Ovary (tissue), 9 donors: ENCODE results near the gene TNS1. TPM values are rescaled to one million over a fixed set of nuclear protein-coding genes. Genes with fewer than 3 reads are reported as not detected.

Experiments
- DNase-seq, 5 donors: peaks; one replicate each; pipeline ENCODE4 v3.0.0-alpha.2; 2019 to 2020
- H3K27ac ChIP-seq, 2 donors: fragments of 200-600 bp; one replicate each; pipeline versions ENCODE4 v1.5.1 to v1.8.0; 2019 to 2022
- H3K27me3 ChIP-seq: fragments of 200-600 bp; one replicate; pipeline ENCODE4 v1.8.0; 2022
- H3K36me3 ChIP-seq: fragments of 200-600 bp; sonication (generic); one replicate; pipeline ENCODE4 v1.5.1; 2019
- H3K4me1 ChIP-seq: one replicate; pipeline ENCODE4 v1.8.1; 2013; ENCODE audit warnings: mild to moderate bottlenecking, moderate library complexity; ENCODE audit not compliant: insufficient read depth
- H3K4me3 ChIP-seq: fragments of 200-600 bp; sonication (generic); one replicate; pipeline ENCODE4 v1.5.1; 2017
- H3K9me3 ChIP-seq, 2 donors: fragments of 200-600 bp in 1 of 2; sonication (generic) in 1 of 2; one replicate each; pipeline versions ENCODE4 v1.5.1 to v1.8.1; 2013 to 2019; ENCODE audit warnings: mild to moderate bottlenecking in 1 of 2, moderate library complexity in 1 of 2
- CTCF ChIP-seq, 3 donors: fragments of 450-650 bp in 2 of 3; fragments of 200-600 bp in 1 of 3; IDR thresholded peaks; one replicate each; pipeline versions ENCODE4 v1.5.1 to v1.8.0; 2016 to 2022; ENCODE audit warnings: antibody characterized with exemption in 3 of 3, mild to moderate bottlenecking in 1 of 3
- EP300 ChIP-seq: sonication (generic); formaldehyde crosslinking; IDR thresholded peaks from one replicate; pipeline ENCODE4 v1.6.1; 2017; ENCODE audit warnings: antibody characterized with exemption
- POLR2A ChIP-seq: fragments of 450-650 bp; IDR thresholded peaks from one replicate; pipeline ENCODE4 v1.6.1; 2017; ENCODE audit warnings: antibody characterized with exemption, mild to moderate bottlenecking, moderate library complexity
- WGBS, 3 donors: extraction: QIAGEN DNeasy Blood & Tissue Kit in 1 of 3; methylation state at CpG; one replicate each; pipeline versions ENCODE4 v1.1.5 to v1.1.7; 2013 to 2017; 5-methylcytosine and 5-hydroxymethylcytosine counted together
- intact Hi-C, 4 donors: fragments of 100-400 bp; cut with DNase I; formaldehyde crosslinking; loops; one replicate each; pipeline versions ENCODE4 v1.11.0 to v1.15.1; 2022 to 2023
- polyA plus RNA-seq, 2 donors: library from polyadenylated mRNA; stranded (reverse); fragments of 200-250 nt in 1 of 2; fragments of 350-450 nt in 1 of 2; fragmentation: Illumina TruSeq in 1 of 2; extraction: RNeasy Lipid Tissue Mini Kit (QIAGEN cat#74804) in 1 of 2; gene quantifications; one replicate each; pipeline ENCODE4 v1.2.3, GENCODE V29; 2013 to 2014
- total RNA-seq, 7 donors: library from RNA; depleted of rRNA in 2 of 7; stranded (reverse); fragments of >200 nt in 2 of 7; fragmentation: NEBNext Ultra II Directional in 3 of 7; extraction: Animal tissue kit (Norgen Biotek cat#: 25700) in 3 of 7; gene quantifications; one replicate each; pipeline versions ENCODE4 v1.1.0 to v1.2.4, GENCODE V29; 2016 to 2023
- donor health status: DM: no; HTN: no; CAD: no; lungs with moderate emphysema.
- donor health status: DM: no; HTN: no; CAD: no.
- donor health status: Bipolar disorder and iron deficiency.
- donor health status: DM: yes; HTN: yes; CAD: no.
- donor health status: DM: no; HTN: no; CAD: no.
- donor health status: DM: yes; HTN: yes; CAD: no.

The TNS1 gene
- total and polyA plus RNA-seq, 9 donors = 140 to 568 (median 356) TPM

DNA sequence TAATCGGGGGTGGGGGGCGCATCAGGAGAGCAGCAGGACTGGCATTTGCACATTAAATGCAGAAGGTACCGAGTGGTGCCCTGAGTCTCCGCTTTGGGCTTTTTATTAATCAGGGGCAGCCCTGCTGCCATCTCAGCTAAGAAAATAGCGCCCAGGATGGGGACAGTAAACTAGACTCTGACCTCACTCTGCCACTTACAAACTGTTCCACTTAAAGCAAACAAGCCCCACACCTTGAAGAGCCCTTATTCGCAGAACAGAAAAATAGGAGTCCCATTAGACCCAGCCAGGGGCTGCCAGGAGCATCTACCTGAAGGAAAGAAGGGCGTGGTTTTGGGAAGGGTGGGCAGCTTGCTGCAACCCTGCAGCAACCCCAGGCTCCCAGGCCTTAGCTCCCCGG is 165.3 kb downstream of the TNS1 start:
- intact Hi-C loops = loop anchor here in 2 of 4 donors (5.0 to 10.0 kb wide), 2 partner anchors 35 to 1323 kb away; no protein-coding TSS in a partner anchor
- 87 to 91% (median 90%) methylated on average over 8 of the region's 8 CpGs for WGBS, 3 donors
- DNase-seq = no peak
- Histone ChIP-seq H3K27ac (no peak overlapping the region), H3K27me3 (no peaks in the 10 kb centered on the region), H3K4me1 (peaks cover 23% of the 10 kb centered on the region), H3K9me3 (no peaks in the 10 kb centered on the region), H3K4me3 (no peak overlapping the region), H3K36me3 (no peaks in the 10 kb centered on the region)
- TF ChIP-seq EP300 = no peak
- TF ChIP-seq CTCF (IDR thresholded peaks at IDR 0.05) = no peak
- no peak for TF ChIP-seq POLR2A

DNA sequence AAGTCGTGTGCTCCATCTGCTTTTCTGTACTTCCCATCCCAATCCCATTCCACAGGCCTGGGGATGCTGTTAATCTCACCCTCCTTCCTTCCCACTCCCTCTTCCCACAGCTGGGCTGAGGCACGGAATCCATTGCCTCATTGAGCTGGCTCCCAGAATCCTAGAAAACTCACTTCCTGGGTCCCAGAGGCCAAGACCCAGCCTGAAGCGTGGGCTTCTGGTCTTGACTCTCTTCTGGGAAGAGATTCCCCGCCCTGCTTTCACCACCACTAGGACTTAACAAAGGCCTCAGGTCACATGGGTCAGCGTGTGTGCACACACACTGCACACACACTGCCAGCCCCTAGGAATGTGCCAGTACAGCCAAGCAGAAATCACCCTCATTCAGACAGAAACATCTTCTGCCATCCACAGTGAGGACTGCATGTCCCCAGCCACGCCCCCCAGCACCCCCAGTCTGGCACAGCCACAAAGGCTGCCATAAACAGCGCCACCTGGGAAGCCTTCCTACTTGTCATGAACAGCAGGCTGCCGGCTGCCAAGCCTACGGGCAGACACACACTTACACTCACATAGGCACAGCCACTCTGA is 165.8 kb downstream of the TNS1 start:
- TF ChIP-seq POLR2A = no peak
- no peak for TF ChIP-seq CTCF (IDR thresholded peaks at IDR 0.05)
- no peak for TF ChIP-seq EP300
- intact Hi-C loops = loop anchor here in 2 of 4 donors (5.0 to 10.0 kb wide), 2 partner anchors 35 to 1322 kb away; no protein-coding TSS in a partner anchor
- peaks cover 23% of the 10 kb centered on the region for H3K4me1 ChIP-seq
- H3K4me3 ChIP-seq = no peak overlapping the region
- no peaks in the 10 kb centered on the region for H3K9me3 ChIP-seq
- peak in 3 of 5 donors; percentile 35 to 66 (median 62) for DNase-seq
- peak overlapping the region in 1 of 2 donors; percentile 8 for H3K27ac ChIP-seq
- H3K27me3 ChIP-seq = no peaks in the 10 kb centered on the region
- 54 to 71% (median 60%) methylated on average over 9 of the region's 9 CpGs for WGBS, 3 donors
- no peaks in the 10 kb centered on the region for H3K36me3 ChIP-seq

DNA sequence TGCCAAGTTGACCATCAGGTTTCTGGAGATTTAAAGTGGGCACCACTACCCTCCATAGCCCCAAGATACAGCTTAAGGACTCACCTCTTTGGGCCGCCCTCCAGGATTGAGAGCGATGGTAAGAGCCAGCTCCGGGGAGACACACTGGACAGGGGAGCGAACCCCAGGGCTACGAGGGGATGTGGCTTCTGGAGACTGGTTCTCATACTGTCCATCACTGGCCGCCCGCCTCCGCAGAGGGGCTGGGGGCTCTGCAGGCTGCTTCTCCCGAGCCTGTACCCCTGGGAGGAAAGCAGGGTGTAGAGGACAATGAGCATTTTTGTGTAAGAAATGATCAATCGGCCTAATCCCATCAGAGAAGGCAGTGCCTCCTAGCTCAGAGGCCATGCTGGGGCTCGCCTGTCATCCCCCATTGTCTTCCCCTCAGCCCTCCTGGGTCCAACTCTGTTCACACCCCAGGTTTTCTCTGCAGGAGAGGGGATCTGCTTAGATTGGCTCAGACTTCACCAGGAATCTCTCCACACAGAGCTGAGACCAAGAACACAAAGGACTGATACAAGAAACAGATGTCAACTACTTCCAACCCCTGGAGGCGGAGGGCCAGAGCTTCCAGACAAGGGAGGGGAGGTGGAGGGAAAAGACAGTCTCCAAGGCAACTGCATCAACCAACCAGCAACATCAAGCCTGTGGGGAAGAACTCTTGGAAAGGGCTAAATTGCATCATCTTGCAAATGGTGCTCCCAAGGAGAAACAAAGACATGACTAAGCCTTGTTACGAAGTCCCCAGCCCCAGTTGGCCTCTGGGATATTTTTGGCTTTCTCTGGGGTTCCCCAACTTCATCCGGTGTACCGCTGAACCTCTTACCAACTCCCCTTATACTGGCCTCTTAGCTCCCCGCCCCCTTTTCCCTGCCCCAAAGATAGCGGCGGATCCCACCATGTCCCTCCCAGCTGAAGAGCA is 166.6 kb downstream of the TNS1 start:
- no peak overlapping the region for H3K4me3 ChIP-seq
- TF ChIP-seq CTCF (IDR thresholded peaks at IDR 0.05) (no peak), EP300 (no peak), POLR2A (no peak)
- 74 to 84% (median 80%) methylated on average over 18 of the region's 18 CpGs for WGBS, 3 donors
- peak overlapping the region in 1 of 2 donors; percentile 8 for H3K27ac ChIP-seq
- H3K27me3 ChIP-seq = no peaks in the 10 kb centered on the region
- no peaks in the 10 kb centered on the region for H3K36me3 ChIP-seq
- H3K9me3 ChIP-seq = no peaks in the 10 kb centered on the region
- intact Hi-C loops = loop anchor here in 2 of 4 donors (5.0 to 10.0 kb wide), 2 partner anchors 34 to 1321 kb away; no protein-coding TSS in a partner anchor
- H3K4me1 ChIP-seq = peaks cover 15% of the 10 kb centered on the region
- DNase-seq = peak in 1 of 5 donors; percentile 79

DNA sequence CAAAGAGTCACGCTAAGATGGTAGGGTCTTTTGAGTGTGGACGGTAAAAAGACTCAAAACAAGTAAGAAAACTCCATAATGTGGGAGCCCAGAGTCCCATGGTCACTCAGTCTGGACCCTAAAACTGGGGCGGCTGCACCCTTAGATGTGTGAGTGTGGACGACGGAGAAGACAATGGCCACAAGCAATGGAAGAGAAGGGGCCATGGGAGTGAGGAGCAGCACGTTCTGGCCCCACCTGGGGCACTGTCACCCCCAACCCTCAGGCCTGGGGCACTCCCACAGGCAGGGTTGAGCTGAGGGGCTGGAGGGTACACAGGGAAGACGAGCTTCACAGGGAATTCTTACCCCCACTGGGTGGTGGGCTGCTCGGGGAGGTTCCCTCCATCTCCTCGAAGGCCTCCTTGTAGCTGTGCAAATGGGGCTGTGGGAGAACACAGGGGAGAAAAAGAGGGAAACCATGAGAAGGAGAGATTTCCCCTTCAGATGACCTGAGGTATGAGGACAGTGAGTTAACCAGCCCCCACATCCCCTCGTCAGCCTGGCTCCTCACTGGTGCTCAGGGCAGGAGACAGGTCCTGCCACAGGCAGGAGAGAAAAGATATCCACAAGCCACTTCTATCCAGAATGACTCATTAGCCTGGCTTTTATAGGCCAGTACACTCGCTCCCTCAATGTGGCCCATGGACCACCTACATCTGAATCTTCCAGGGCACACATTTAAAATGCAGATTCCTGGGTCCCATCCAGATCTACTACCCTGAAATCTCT is 167.9 kb downstream of the TNS1 start:
- 90 to 91% (median 90%) methylated on average over 11 of the region's 11 CpGs for WGBS, 3 donors
- no peak overlapping the region for H3K4me3 ChIP-seq
- intact Hi-C loops = loop anchor here in 2 of 4 donors (5.0 to 10.0 kb wide), 2 partner anchors 33 to 1320 kb away; no protein-coding TSS in a partner anchor
- H3K27me3 ChIP-seq = no peaks in the 10 kb centered on the region
- TF ChIP-seq EP300 = no peak
- TF ChIP-seq CTCF (IDR thresholded peaks at IDR 0.05) = no peak
- no peak for TF ChIP-seq POLR2A
- H3K27ac ChIP-seq = no peak overlapping the region
- no peaks in the 10 kb centered on the region for H3K9me3 ChIP-seq
- no peaks in the 10 kb centered on the region for H3K36me3 ChIP-seq
- no peak for DNase-seq
- H3K4me1 ChIP-seq = peaks cover 14% of the 10 kb centered on the region
